ENCODE measurements around the gene KRT85. TPM values are rescaled to one million over a fixed set of nuclear protein-coding genes. Genes with fewer than 3 reads are reported as not detected.

The KRT85 gene
- total and polyA plus RNA-seq, 2 of the 4 experiments (the other 2 are of a cell fraction) = not detected

DNA sequence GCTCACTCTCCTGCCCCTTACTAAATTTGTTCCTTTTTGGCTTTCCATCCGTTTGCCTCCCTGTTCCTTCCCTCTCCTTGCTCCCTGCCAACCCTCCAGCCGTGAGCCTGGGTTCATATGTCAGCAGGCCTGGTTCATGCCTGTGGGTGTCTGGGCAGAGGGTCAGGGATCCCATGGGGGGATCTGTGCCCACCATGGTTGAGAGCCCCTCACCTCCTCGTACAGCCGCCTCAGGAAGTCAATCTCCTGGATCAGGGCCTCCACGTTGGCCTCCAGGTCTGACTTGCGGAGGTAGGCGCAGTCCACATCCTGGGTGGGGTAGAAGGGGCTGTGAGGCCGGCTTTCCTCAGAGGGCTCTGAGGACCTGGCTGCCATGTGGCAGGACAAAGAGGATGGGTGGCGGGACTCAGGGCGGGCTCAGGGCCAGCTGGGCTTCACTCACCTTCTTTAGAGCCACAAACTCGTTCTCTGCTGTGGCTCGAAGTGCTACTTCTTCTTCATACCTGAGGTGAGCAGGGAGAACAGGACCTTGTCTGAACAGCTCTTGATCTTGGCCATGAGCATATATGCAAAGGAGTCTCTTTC is 49.7 kb downstream of the KRT85 start:
- no peak overlapping the region for H3K4me2 ChIP-seq (ENCODE audit: low read depth, low read length)
- H4K5ac ChIP-seq (ENCODE audit: low read depth, low read length) = no peak overlapping the region
- ATAC-seq (ENCODE audit: low read depth) (no peak), DNase-seq (no peak)
- no peak overlapping the region for H3K4ac ChIP-seq (ENCODE audit: low read depth, low read length)
- no peak overlapping the region for H4K91ac ChIP-seq (ENCODE audit: insufficient read depth, low read depth, low read length)
- H2AK5ac ChIP-seq (ENCODE audit: low read depth, low read length) = no peak overlapping the region
- H2BK5ac ChIP-seq (ENCODE audit: low read depth, low read length, poor library complexity, severe bottlenecking) = no peak overlapping the region
- in situ Hi-C loops (cut with MboI; ENCODE audit: low sequenced_read_pairs) (no loop called here), intact Hi-C loops (cut with micrococcal nuclease) (no loop called here), dilution Hi-C loops (cut with HindIII; ENCODE audit: low sequenced_read_pairs, unreplicated experiment) (no loop called here)
- no peak overlapping the region for H2BK120ac ChIP-seq (ENCODE audit: low read depth, low read length)
- no peaks in the 10 kb centered on the region for H4K20me1 ChIP-seq (ENCODE audit: insufficient read depth, low read length)
- CTCF ChIA-PET = no interaction called here
- H3K27me3 ChIP-seq (ENCODE audit: control insufficient read depth, insufficient read depth, low read length) = peaks cover 82% of the 10 kb centered on the region
- no peak overlapping the region for H2BK20ac ChIP-seq (ENCODE audit: low read depth, low read length)
- H3K36me3 ChIP-seq (ENCODE audit: control insufficient read depth, insufficient read depth, low read length) = no peaks in the 10 kb centered on the region
- no peak overlapping the region for H3K4me3 ChIP-seq (ENCODE audit: insufficient read depth, low read depth, low read length)
- H4K8ac ChIP-seq (ENCODE audit: low read depth in 2 of 2, low read length in 2 of 2) = no peak overlapping the region
- no peak overlapping the region for H3K23ac ChIP-seq (ENCODE audit: low read depth, low read length)
- BruUV-seq (replicated peaks) = no TSS peak
- POLR2A ChIA-PET (ENCODE audit: unreplicated experiment) = no interaction called here
- no CpG with 5 or more reads among the region's 12 CpGs for WGBS, 2 experiments (ENCODE audit: extremely low coverage in 2 of 2, insufficient read length in 1 of 2)
- no peaks in the 10 kb centered on the region for H3K4me1 ChIP-seq (ENCODE audit: control insufficient read depth, insufficient read depth, low read length)
- H3K9me1 ChIP-seq (ENCODE audit: insufficient read depth, low read length) = no peaks in the 10 kb centered on the region
- no peak overlapping the region for H3K27ac ChIP-seq (ENCODE audit: insufficient read depth, low read length)
- H3K9me3 ChIP-seq (ENCODE audit: control insufficient read depth, insufficient read depth, low read length) = no peaks in the 10 kb centered on the region
- no peaks in the 10 kb centered on the region for H3K79me1 ChIP-seq (ENCODE audit: low read depth in 1 of 2, low read length in 2 of 2)
- no peak overlapping the region for H2AFZ ChIP-seq (replicated peaks; ENCODE audit: low read length, poor library complexity)
- H2BK15ac ChIP-seq (ENCODE audit: low read depth, low read length) = no peak overlapping the region
- no peak overlapping the region for H3K18ac ChIP-seq (ENCODE audit: low read depth, low read length)
- TF ChIP-seq CEBPB (IDR thresholded peaks at IDR 0.05; ENCODE audit: low read depth, low read length) = no peak
- TF ChIP-seq BHLHE40 (IDR thresholded peaks at IDR 0.05; ENCODE audit: low read depth, low read length) = no peak
- no peak for TF ChIP-seq MAFK (IDR thresholded peaks at IDR 0.05; ENCODE audit: low read depth, low read length)
- TF ChIP-seq, protein P1, sequence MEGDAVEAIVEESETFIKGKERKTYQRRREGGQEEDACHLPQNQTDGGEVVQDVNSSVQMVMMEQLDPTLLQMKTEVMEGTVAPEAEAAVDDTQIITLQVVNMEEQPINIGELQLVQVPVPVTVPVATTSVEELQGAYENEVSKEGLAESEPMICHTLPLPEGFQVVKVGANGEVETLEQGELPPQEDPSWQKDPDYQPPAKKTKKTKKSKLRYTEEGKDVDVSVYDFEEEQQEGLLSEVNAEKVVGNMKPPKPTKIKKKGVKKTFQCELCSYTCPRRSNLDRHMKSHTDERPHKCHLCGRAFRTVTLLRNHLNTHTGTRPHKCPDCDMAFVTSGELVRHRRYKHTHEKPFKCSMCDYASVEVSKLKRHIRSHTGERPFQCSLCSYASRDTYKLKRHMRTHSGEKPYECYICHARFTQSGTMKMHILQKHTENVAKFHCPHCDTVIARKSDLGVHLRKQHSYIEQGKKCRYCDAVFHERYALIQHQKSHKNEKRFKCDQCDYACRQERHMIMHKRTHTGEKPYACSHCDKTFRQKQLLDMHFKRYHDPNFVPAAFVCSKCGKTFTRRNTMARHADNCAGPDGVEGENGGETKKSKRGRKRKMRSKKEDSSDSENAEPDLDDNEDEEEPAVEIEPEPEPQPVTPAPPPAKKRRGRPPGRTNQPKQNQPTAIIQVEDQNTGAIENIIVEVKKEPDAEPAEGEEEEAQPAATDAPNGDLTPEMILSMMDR (conservative IDR thresholded peaks at IDR 0.05; ENCODE audit: low read depth, low read length) = no peak
- TF ChIP-seq POLR2A (IDR thresholded peaks at IDR 0.05; ENCODE audit: low read depth, low read length) = no peak
- no peak for TF ChIP-seq FOS (IDR thresholded peaks at IDR 0.05; ENCODE audit: low read depth, low read length)
- TF ChIP-seq, protein P2, sequence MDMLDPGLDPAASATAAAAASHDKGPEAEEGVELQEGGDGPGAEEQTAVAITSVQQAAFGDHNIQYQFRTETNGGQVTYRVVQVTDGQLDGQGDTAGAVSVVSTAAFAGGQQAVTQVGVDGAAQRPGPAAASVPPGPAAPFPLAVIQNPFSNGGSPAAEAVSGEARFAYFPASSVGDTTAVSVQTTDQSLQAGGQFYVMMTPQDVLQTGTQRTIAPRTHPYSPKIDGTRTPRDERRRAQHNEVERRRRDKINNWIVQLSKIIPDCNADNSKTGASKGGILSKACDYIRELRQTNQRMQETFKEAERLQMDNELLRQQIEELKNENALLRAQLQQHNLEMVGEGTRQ (IDR thresholded peaks at IDR 0.05; ENCODE audit: low read depth, low read length) = no peak
- no peak for TF ChIP-seq RCOR1 (IDR thresholded peaks at IDR 0.05; ENCODE audit: insufficient replicate concordance, low read length)
- no peak for TF ChIP-seq SMC3 (IDR thresholded peaks at IDR 0.05; ENCODE audit: low read depth, low read length)
- TF ChIP-seq RFX5 (IDR thresholded peaks at IDR 0.05; ENCODE audit: low read depth, low read length) = no peak
- TF ChIP-seq CHD1 (IDR thresholded peaks at IDR 0.05; ENCODE audit: low read depth, low read length) = no peak
- no peak overlapping the region for H3K56ac ChIP-seq (ENCODE audit: extremely low read depth, insufficient read depth, low read length)
- H2AK9ac ChIP-seq (replicated peaks; ENCODE audit: low read depth, low read length, poor library complexity) = no peak overlapping the region
- H3K14ac ChIP-seq (replicated peaks; ENCODE audit: low read depth, low read length) = no peak overlapping the region
- no peak overlapping the region for H3K9ac ChIP-seq (ENCODE audit: low read depth, low read length)
